Osteoblast (primary cell): ENCODE measurements around the gene SH2D4B. TPM values are rescaled to one million over a fixed set of nuclear protein-coding genes. Genes with fewer than 3 reads are reported as not detected.

Experiments used
- DNase-seq: peaks from one replicate; pipeline ENCODE4 v3.0.0; 2011; ENCODE audit warnings: low spot score, mixed read lengths; ENCODE audit not compliant: insufficient read length; ENCODE audit errors: missing footprints
- H2AFZ ChIP-seq: 2 replicates; pipeline ENCODE4 v1.6.0; 2011; ENCODE audit warnings: mild to moderate bottlenecking, low read length
- H3K27ac ChIP-seq: 2 replicates; pipeline ENCODE4 v1.5.1; 2011; ENCODE audit warnings: mild to moderate bottlenecking, low read depth, low read length, moderate library complexity
- H3K27me3 ChIP-seq: 2 replicates; pipeline ENCODE4 v1.6.0; 2012; ENCODE audit warnings: mild to moderate bottlenecking, control low read depth, inconsistent platforms, low read length, moderate library complexity; ENCODE audit not compliant: insufficient read depth
- H3K36me3 ChIP-seq: 2 replicates; pipeline ENCODE4 v1.5.1; 2011; ENCODE audit warnings: mild to moderate bottlenecking, low read length, control low read depth, moderate library complexity; ENCODE audit not compliant: insufficient read depth
- H3K4me1 ChIP-seq: 2 replicates; pipeline ENCODE4 v1.5.1; 2011; ENCODE audit warnings: mild to moderate bottlenecking, low read length, control low read depth, moderate library complexity; ENCODE audit not compliant: insufficient read depth
- H3K4me2 ChIP-seq: 2 replicates; pipeline ENCODE4 v1.6.0; 2011; ENCODE audit warnings: mild to moderate bottlenecking, low read length; ENCODE audit not compliant: insufficient read depth
- H3K4me3 ChIP-seq: fragments of 200-600 bp; sonication (generic); 3 replicates; pipeline ENCODE4 v1.5.1; 2012; ENCODE audit warnings: mild to moderate bottlenecking, low read length, inconsistent platforms; ENCODE audit not compliant: insufficient read depth
- H3K79me2 ChIP-seq: 2 replicates; pipeline ENCODE4 v1.6.0; 2012; ENCODE audit warnings: mild to moderate bottlenecking, low read length, control low read depth, inconsistent platforms; ENCODE audit not compliant: insufficient read depth
- H3K9me3 ChIP-seq: 2 replicates; pipeline ENCODE4 v1.5.1; 2011; ENCODE audit warnings: low read depth, low read length, control low read depth
- H4K20me1 ChIP-seq: 2 replicates; pipeline ENCODE4 v1.6.0; 2012; ENCODE audit warnings: mild to moderate bottlenecking, low read length, control low read depth; ENCODE audit not compliant: insufficient read depth
- CTCF ChIP-seq: IDR thresholded peaks from 2 replicates; pipeline ENCODE4 v1.5.1; 2011; ENCODE audit warnings: mild to moderate bottlenecking, low read depth, low read length, moderate library complexity; ENCODE audit errors: extremely low read depth
- total RNA-seq: library from RNA; depleted of rRNA; stranded (reverse); fragments of >200 nt; gene quantifications from 2 replicates; pipeline ENCODE4 v1.2.3, GENCODE V29; 2012

SH2D4B gene
- total RNA-seq, 1 donor = under 0.01 TPM

DNA sequence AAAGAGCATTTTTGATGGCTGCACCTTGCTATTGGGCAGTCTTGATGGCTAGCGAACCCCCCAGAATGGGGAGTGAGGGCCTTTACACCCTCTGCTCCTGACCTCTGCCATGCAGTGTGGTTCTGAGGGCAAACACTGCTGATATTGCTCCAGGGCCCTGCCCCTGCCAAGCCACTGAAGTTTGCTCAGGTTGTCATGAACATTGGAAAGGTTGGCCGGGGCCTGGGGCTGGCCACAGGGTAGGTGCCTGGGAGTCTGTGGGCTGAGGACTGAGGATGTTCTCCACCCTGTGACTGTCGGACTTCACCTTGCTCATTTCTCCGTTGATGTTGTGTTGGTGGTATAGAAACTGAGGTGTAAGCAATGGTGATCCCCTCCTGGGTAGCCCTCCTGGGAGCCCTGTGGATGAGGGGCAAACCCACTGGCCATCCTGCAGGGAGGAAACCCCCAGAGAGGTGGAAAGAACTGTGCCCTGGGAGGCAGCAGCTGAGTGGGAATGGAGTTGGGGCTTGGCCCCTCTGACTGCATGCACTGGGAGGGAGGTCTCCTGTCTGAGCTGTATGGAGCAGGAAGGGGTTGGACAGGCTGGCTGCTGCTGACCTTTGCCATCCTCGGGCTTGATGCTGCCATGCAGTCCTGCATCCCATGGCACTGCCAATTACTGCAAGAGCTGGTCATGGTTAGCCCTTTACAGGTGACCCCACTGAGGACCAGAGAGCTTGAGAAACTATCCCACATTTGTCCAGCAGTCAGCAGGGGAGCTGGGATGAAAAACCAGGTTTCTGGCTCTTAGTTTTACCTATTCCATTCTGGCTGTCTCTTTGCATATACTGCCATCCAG is 77.1 kb downstream of the SH2D4B start:
- H3K4me3 ChIP-seq = no peak overlapping the region
- no peaks in the 10 kb centered on the region for H3K36me3 ChIP-seq
- no peaks in the 10 kb centered on the region for H3K27me3 ChIP-seq
- no peak overlapping the region for H3K4me2 ChIP-seq
- H3K4me1 ChIP-seq = no peaks in the 10 kb centered on the region
- H3K27ac ChIP-seq = no peak overlapping the region
- H2AFZ ChIP-seq = no peak overlapping the region
- no peaks in the 10 kb centered on the region for H3K79me2 ChIP-seq
- no peaks in the 10 kb centered on the region for H3K9me3 ChIP-seq
- no peak for TF ChIP-seq CTCF
- no peaks in the 10 kb centered on the region for H4K20me1 ChIP-seq
- DNase-seq = no peak

GRCh38 chr10:80617807-80618206 is 80.1 kb downstream of the SH2D4B start:
- H2AFZ ChIP-seq = no peak overlapping the region
- no peaks in the 10 kb centered on the region for H3K4me1 ChIP-seq
- no peak overlapping the region for H3K27ac ChIP-seq
- no peaks in the 10 kb centered on the region for H3K79me2 ChIP-seq
- H3K9me3 ChIP-seq = no peaks in the 10 kb centered on the region
- no peak for DNase-seq
- no peak overlapping the region for H3K4me3 ChIP-seq
- no peaks in the 10 kb centered on the region for H4K20me1 ChIP-seq
- H3K27me3 ChIP-seq = no peaks in the 10 kb centered on the region
- H3K36me3 ChIP-seq = no peaks in the 10 kb centered on the region
- TF ChIP-seq CTCF = no peak
- H3K4me2 ChIP-seq = no peak overlapping the region

DNA sequence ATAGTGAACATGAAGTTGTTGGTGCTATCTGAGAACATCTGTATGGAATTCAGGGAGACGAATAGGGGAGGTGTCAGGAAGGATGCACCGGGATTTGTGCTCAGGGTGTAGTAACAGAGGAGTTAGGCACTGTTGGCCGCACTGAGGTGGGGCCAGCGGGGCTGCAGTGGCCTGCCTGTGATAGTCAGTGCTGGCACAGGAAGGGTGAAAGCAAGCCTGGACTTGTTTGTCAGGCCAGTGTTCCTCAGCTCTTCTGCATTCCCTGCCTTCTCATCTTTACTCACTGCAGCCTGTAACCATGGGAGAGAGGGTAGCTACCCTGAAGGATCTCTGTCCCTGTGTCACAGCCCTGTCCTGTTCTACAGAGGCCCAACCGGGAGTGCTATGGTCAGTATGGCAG is 81.3 kb downstream of the SH2D4B start:
- no peak for TF ChIP-seq CTCF
- no peaks in the 10 kb centered on the region for H3K36me3 ChIP-seq
- no peak overlapping the region for H3K4me3 ChIP-seq
- H3K9me3 ChIP-seq = no peaks in the 10 kb centered on the region
- no peaks in the 10 kb centered on the region for H3K79me2 ChIP-seq
- no peaks in the 10 kb centered on the region for H3K4me1 ChIP-seq
- H2AFZ ChIP-seq = no peak overlapping the region
- no peaks in the 10 kb centered on the region for H4K20me1 ChIP-seq
- no peak overlapping the region for H3K27ac ChIP-seq
- no peaks in the 10 kb centered on the region for H3K27me3 ChIP-seq
- no peak overlapping the region for H3K4me2 ChIP-seq
- no peak for DNase-seq

GRCh38 chr10:80622153-80622552 is 84.5 kb downstream of the SH2D4B start:
- no peak for DNase-seq
- Histone ChIP-seq H3K4me3 (no peak overlapping the region), H4K20me1 (no peaks in the 10 kb centered on the region), H3K79me2 (no peaks in the 10 kb centered on the region), H2AFZ (no peak overlapping the region), H3K9me3 (no peaks in the 10 kb centered on the region), H3K27me3 (no peaks in the 10 kb centered on the region), H3K4me2 (no peak overlapping the region), H3K36me3 (no peaks in the 10 kb centered on the region), H3K4me1 (no peaks in the 10 kb centered on the region), H3K27ac (no peak overlapping the region)
- TF ChIP-seq CTCF = no peak
